HL-60/S4 treated with phorbol 12-myristate 13-acetate at 8.2 ng/mL for 4 days and 3 days (cell line): Measurements from ENCODE around the gene TMEM8B.

Experiments used
- in situ Hi-C: fragments of 300-500 bp; cut with MboI; formaldehyde crosslinking; loops from 2 replicates; pipeline ENCODE4 v1.15.0; 2022; ENCODE audit warnings: low sequenced_read_pairs

The TMEM8B gene

DNA sequence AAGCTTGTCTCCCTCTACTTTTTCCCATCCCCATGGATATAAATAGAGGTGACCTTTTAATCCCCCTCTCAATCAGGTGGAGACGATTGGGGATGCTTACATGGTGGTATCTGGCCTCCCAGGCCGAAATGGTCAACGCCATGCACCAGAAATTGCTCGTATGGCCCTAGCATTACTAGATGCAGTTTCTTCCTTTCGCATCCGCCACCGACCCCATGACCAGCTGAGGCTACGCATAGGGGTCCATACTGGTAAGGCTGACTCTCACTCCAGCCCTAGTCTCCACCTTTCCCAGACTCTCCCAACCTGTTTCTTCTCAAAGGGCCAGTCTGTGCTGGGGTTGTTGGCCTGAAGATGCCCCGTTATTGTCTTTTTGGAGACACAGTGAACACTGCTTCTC is 20.6 kb upstream of the TMEM8B start:
- in situ Hi-C loops: no loop called here

DNA sequence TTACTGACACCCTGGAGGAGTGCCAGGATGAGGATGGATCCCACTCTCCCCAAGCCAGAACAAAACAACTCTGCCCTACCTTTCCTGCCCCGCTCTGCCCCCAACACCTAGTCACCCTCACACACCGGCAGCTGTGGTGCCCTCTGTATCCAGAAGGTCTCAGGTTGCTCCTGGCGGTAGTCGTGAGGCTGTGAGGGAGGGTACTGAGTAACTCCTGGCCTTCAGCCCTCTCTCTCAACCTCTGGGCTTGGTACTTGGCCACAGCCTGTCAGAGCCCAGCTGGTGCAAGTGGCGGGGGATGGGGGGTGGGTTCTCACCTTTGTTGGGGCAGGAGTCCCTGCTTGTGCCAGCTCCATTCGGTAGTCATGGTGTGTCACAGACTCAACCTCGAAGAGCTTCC is 18.9 kb upstream of the TMEM8B start:
- in situ Hi-C loops: no loop called here

- in situ Hi-C loops: no loop called here
Observed at GRCh38 chr9:35811381-35812024, 17.5 kb upstream of the TMEM8B start.

DNA sequence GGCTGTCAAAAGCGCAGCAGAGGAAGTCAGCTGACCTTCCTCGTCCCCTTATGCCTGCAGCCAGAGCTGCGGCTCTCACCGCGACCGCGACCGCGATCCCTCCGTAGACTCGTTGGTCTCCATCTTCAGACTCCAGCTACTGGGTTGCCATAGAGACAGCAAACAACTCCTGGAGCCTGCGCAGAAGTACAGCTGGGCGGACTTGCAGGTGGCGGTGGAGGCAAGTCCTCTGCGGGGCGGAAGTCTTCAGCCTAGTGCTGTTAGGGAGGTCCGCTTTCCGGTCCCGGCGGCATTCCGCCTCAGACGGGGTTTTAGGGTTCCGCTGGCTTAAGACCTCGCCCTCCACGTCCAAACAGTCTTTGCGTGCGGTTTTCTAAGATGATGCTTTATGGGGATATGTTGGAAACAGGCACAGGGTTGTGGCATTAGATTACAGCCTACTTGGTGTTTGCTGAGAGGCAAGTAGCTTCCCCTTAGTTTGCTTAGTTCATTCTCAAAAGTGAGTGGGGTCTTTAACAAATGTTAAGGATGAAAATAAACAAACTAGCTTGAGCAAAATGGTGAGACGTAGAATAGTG is 16.9 kb upstream of the TMEM8B start, which contains the start of gene SPAG8:
SPAG8 (minus strand) TSS at position 238 of the 578 bp plus-strand sequence; CDS start at position 123, 115 bp downstream.
- in situ Hi-C loops: no loop called here

DNA sequence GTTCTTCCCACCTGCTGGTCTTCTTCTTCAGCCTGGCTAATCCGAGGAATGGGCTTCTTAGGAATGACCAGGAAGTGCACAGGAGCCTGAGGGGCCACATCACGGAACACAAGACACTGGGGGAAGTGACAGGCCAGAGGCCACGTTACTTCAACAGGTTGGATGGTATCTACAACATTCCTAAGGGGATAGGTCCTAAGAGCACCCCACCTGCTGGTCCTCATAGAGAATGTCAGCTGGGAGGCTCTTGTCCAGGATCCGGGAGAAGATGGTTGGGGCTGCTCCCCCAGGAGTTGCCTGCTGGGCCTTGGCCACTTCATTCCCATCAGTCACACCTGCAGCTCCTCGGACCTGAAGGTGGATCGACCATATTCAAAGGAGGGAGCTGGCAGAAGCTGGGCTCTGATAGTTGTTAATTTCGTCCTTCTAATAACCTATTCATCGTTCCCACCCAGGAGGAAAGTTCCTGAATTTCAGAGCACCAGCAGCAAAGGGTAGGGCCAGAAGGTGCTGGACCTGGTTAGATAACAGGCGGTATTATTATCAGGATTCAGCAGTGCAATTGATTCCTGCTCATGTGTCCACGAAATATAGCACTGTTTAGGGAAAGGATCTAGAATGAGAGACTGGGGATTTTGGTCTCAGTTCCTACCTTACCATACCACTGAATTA is 15.5 kb upstream of the TMEM8B start:
- in situ Hi-C loops: no loop called here

GRCh38 chr9:35814106-35814840 is 14.8 kb upstream of the TMEM8B start:
- in situ Hi-C loops: no loop called here

GRCh38 chr9:35814841-35815543 is 14.0 kb upstream of the TMEM8B start, which contains the start of gene HINT2:
Gene HINT2, minus strand, starts transcription at chr9:35815042. Its CDS starts 63 bp downstream, at chr9:35814979.
- in situ Hi-C loops: no loop called here

DNA sequence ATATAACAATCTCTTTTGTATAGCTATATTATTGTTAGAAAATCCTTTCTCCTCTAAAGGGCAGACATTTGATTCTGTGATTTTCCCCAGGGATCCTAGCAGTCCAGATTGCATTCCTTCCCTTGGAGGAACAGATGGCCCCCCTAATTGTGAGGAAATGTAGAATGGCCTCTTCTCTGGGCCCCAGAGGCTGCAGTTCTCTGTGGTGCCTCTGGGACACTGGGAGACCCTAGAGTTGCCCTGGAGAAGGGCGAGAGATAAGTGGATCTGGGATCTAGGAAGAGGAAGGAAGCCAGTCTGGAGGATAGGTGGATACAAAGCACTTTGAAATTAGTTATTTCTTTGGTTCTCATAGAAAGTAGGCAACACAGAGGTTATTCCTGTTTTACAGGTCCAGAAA is 12.3 kb upstream of the TMEM8B start:
- in situ Hi-C loops: no loop called here

DNA sequence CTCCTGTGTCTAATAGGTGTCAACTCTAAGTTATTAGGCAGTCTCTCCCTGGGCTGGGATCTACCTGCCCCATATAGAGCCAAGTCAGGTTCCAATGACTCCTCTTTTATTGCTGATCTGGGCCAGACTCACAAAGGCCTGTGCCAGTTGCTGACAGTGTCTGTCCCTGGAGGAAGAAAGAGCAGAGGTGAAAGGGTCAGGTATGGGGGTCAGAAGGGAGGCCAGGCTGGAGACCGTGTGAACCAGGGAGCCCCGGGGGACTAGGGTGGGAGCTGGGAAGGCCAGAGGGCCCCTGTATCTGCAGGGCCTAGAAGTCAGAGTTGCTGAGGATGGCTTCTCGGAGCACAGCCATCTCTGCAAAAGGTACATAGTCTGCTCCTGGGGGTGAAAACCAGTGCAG is 10.7 kb upstream of the TMEM8B start:
- in situ Hi-C loops: no loop called here

DNA sequence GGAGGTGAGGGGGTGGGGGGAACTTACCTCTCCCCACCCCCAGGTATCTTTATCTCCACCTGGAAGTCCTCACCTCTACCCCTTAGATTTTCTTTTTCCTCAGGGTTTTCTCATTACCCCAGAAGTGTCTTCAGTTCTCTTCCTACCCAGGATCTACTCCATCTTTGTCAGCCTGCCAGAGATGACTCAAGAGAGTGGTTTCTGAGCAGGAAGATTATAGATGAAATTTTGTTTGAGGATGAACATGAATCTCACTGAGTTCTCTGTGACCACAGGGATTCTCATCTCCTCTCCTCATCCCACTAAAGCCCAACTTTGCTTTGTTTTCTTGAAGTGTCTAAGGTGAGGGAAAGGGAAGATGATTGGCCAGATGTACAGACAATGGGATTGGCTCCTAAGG is 9.0 kb upstream of the TMEM8B start:
- in situ Hi-C loops: no loop called here

GRCh38 chr9:35822926-35823325 is 6.1 kb upstream of the TMEM8B start:
- in situ Hi-C loops: no loop called here

DNA sequence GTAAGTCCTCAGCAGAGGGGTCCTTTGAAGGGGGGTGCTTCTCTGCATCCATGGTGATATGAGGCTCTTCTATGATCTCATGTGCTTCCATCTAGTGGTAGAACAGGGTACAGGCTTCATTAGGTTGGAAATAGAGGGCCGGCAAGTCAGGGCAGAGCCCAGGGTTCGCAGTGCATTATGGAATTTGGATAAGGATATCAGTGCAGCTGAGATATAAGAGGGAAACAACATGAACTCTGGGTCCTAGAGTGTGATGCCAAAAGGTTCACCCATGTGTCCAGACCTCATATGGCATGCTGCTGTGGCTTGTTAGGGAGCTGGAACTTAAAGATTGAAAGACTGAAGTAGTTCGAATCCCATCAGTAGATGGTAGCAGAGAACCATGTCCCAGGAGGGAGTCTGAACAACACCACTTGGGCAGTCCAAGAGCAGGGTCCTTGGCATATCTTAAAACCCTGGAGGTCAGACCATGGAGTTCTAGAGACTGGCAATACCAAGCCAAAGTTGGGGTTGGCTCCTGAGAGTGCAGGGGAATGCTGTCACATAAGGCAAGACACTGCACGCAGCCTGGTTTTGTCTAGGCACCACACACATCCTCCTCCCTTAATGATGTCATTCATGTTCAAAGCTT is 2.8 kb upstream of the TMEM8B start:
- in situ Hi-C loops: no loop called here

GRCh38 chr9:35827486-35827885 is 1.5 kb upstream of the TMEM8B start:
- in situ Hi-C loops: no loop called here

DNA sequence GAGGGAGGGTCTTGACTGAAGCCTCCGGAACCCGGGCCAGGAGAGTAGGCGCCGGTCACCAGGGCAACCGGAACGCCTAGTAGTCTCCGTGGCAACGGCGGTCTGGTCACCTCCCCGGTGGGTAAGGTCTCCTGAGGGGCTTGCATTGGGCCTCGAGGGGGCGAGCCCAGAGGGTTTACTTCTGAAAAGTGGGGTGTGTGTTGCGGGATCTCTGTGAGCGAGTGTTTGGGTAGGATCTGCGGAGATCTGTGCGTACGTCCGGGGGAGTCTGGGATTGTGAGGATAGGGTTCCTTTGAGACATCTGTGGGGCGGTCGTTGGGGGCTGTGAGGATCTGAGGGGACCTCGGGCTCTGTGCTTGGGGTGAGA is 328 bp upstream of the TMEM8B start, which contains the start of gene FAM221B:
FAM221B (minus strand) TSS at position 17 of the 368 bp plus-strand sequence. CDS start 2,571 bp downstream, outside the sequence.
- in situ Hi-C loops: no loop called here

- in situ Hi-C loops: no loop called here
Observed at GRCh38 chr9:35829764-35830096, 702 bp downstream of the TMEM8B start.

DNA sequence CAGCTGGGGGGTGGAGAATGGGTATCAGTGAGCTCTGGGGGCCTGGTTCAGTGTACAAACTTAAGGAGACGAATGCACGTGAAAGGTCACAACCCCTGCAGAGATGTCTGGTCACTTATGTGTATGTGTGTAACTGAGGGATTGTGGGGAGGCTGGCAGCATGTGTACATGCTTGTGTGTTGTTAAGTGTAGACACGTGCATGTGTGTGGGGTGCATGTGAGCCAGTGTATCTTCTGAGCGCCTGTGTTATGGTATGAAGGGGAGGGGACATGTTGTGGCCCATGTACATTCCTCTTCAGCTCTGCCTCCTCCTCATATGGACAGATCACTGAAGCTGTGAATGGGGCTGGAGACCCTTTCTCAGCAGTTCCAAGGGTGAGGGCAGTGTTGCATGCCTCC is 2.0 kb downstream of the TMEM8B start:
- in situ Hi-C loops: no loop called here

DNA sequence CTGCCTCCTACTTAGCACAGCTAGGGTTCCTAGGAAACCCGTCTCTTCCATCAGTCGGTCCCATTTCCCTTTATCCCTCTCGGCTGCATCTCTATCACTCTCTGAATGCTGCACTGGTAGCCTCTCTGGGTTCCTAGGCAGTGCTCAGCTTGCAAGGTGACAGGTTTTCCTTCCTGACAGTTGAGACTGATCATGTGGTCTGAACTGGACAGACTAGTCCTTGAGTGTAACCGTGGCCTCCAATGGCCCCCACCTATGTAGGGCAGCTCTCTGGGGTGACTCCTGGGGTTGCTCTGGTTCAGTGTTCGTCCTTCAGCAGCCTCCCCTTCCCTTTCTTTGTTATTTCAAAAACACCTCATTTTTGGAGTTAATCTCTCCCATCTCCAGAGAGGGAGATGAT is 3.8 kb downstream of the TMEM8B start:
- in situ Hi-C loops: no loop called here

DNA sequence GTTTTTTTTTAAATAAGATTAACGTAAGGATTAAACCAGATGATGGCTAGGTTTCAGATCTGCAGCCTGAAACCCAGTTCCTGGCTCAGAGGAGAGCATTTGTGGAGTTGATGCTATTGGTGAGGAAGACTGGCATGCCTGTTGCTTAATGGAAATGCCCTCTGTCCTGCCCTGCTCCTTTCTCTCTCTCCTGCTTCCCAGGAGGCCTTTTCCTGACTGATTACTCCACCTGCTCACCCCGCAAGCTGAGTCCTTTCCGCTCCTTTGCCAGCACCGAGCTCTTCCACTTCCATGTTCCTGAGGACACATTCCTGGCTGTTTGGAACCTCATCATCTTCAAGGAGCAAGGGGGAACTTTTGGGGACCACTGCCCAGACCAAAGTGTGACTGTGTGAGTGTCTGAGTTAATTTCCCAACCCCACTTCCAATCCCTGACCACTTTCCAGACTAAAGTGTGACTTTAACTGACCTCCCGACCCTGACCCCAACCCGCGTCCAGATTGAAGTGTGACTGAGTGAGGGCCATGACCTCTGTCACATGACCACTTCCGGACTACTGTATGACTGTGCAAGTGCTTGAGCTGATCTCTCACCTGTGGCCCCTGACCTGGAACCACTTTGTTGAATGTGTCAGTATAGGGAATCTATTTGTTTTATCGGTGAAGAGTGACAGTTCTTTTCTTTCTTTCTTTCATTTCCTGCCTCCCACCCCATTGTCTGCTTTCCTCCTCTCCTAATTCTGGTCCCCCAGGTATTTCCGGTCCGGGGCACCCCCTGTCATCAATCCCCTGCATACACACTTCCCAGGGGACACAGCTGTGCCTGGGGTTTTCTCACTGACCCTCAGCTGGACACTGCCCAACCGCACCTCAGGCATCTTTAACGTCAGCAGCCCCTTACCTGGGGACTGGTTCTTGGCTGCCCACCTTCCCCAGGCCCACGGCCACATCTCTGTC is 5.5 kb downstream of the TMEM8B start:
- in situ Hi-C loops: no loop called here

- in situ Hi-C loops: no loop called here
Observed at GRCh38 chr9:35835216-35835632, 6.2 kb downstream of the TMEM8B start.
